H1 (cell line): ENCODE results near the gene BRD9.
"Not testable (repeated sequence)": the region's sequence is repeated elsewhere in the genome, so short reads cannot be mapped to it uniquely, and the experiment has no call there.

Experiments
- CTCF ChIP-seq, 3 experiments: IDR thresholded peaks; 1 replicate in 2 of 3; 2 replicates in 1 of 3; pipeline versions ENCODE4 v1.5.1 to v1.6.1; 2011; ENCODE audit warnings: low read length in 3 of 3, mild to moderate bottlenecking in 3 of 3, inconsistent platforms in 2 of 3, low read depth in 1 of 3, moderate library complexity in 1 of 3; ENCODE audit not compliant: insufficient read depth in 1 of 3; ENCODE audit errors: control extremely low read depth in 1 of 3
- EZH2 ChIP-seq: fragments of 200-600 bp; sonication (generic); IDR thresholded peaks from 2 replicates; pipeline ENCODE4 v1.7.1; 2012; ENCODE audit warnings: low read depth, mild to moderate bottlenecking, moderate library complexity, low read length, inconsistent platforms; ENCODE audit not compliant: severe bottlenecking
- GABPA ChIP-seq: IDR thresholded peaks from 2 replicates; pipeline ENCODE4 v1.6.1; 2011; ENCODE audit warnings: mild to moderate bottlenecking, low read length, moderate library complexity, borderline replicate concordance; ENCODE audit not compliant: insufficient read depth
- POLR2A ChIP-seq, 2 experiments: IDR thresholded peaks; 1 replicate in 1 of 2; 2 replicates in 1 of 2; pipeline ENCODE4 v1.6.1; 2011; ENCODE audit warnings: low read depth in 2 of 2, low read length in 2 of 2, mild to moderate bottlenecking in 2 of 2; ENCODE audit errors: control extremely low read depth in 1 of 2
- TF ChIP-seq, protein P1 (sequence below): IDR thresholded peaks from 2 replicates; pipeline ENCODE4 v1.6.1; 2012; ENCODE audit warnings: inconsistent platforms

- not testable (repeated sequence) for TF ChIP-seq GABPA; CTCF (IDR thresholded peaks at IDR 0.05; ENCODE audit: control extremely low read depth in 1 of 3, insufficient read depth in 1 of 3, low read depth in 1 of 3, low read length in 3 of 3); POLR2A (IDR thresholded peaks at IDR 0.05; ENCODE audit: control extremely low read depth in 1 of 2, low read depth in 2 of 2, low read length in 2 of 2); EZH2
- TF ChIP-seq, protein P1, sequence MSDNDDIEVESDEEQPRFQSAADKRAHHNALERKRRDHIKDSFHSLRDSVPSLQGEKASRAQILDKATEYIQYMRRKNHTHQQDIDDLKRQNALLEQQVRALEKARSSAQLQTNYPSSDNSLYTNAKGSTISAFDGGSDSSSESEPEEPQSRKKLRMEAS = not testable (repeated sequence)
These were observed 36.6 kb upstream of the BRD9 start for GRCh38 chr5:929182-929581.
